SK-N-SH (cell line): ENCODE data around the gene ZBTB4. TPM values are rescaled to one million over a fixed set of nuclear protein-coding genes. Genes with fewer than 3 reads are reported as not detected.

Experiments used
- CTCF ChIA-PET: fragments of 300-600, 350-600 bp; formaldehyde crosslinking; extraction: SDS; loops from one replicate; lab custom pipeline; 2021; lab: Yijun Ruan, JAX
- POLR2A ChIA-PET: fragments of 350-600 bp; sonication (Branson Sonifier 250); formaldehyde crosslinking; extraction: SDS; loops from one replicate; lab custom pipeline; 2020; ENCODE audit warnings: antibody characterized with exemption, inconsistent platforms; lab: Yijun Ruan, JAX
- DNase-seq: peaks from one replicate; pipeline ENCODE4 v3.0.0; 2012
- H2AFZ ChIP-seq: fragments of 200-600 bp; sonication (generic); 2 replicates; pipeline ENCODE4 v1.8.1; 2016; ENCODE audit warnings: antibody characterized with exemption, mild to moderate bottlenecking, low read depth
- H3F3A ChIP-seq: fragments of 200-600 bp; sonication (generic); replicated peaks from 2 replicates; pipeline ENCODE3; 2016; ENCODE audit warnings: antibody characterized with exemption, mild to moderate bottlenecking; ENCODE audit not compliant: insufficient read depth
- H3K27ac ChIP-seq, 2 experiments: fragments of 200-500 bp in 1 of 2; fragments of 200-600 bp in 1 of 2; sonication (Bioruptor generic) in 1 of 2; sonication (generic), shearing (Covaris generic) in 1 of 2; 2 replicates each; pipeline versions ENCODE4 v1.5.1 to v1.6.1; 2014 to 2016; ENCODE audit warnings: low read depth in 2 of 2, inconsistent platforms in 1 of 2, low read length in 1 of 2, mild to moderate bottlenecking in 1 of 2, mixed read lengths in 1 of 2
- H3K27me3 ChIP-seq: fragments of 200-600 bp; sonication (generic), shearing (Covaris generic); 2 replicates; pipeline ENCODE4 v1.6.1; 2016; ENCODE audit warnings: mixed run types; ENCODE audit not compliant: insufficient read depth
- H3K36me3 ChIP-seq, 2 experiments: fragments of 200-500 bp in 1 of 2; fragments of 200-600 bp in 1 of 2; sonication (Bioruptor generic) in 1 of 2; sonication (generic) in 1 of 2; replicated peaks in 1 of 2; 2 replicates each; pipeline versions ENCODE3 to v1.5.1; 2014 to 2016; ENCODE audit warnings: low read length in 1 of 2, mild to moderate bottlenecking in 1 of 2; ENCODE audit not compliant: insufficient read depth in 2 of 2, control insufficient read depth in 1 of 2
- H3K4me1 ChIP-seq, 2 experiments: fragments of 200-500 bp in 1 of 2; fragments of 200-600 bp in 1 of 2; sonication (Bioruptor generic) in 1 of 2; sonication (generic), shearing (Covaris generic) in 1 of 2; 2 replicates each; pipeline versions ENCODE4 v1.5.1 to v1.6.1; 2014 to 2016; ENCODE audit warnings: low read depth in 1 of 2, low read length in 1 of 2, mixed run types in 1 of 2; ENCODE audit not compliant: insufficient read depth in 2 of 2, control insufficient read depth in 1 of 2
- H3K4me2 ChIP-seq: fragments of 200-600 bp; sonication (generic), shearing (Covaris generic); 2 replicates; pipeline ENCODE4 v1.6.1; 2017; ENCODE audit warnings: mixed run types
- H3K4me3 ChIP-seq, 2 experiments: fragments of 200-500 bp in 1 of 2; fragments of 200-600 bp in 1 of 2; sonication (Bioruptor generic) in 1 of 2; sonication (generic), shearing (Covaris generic) in 1 of 2; 2 replicates each; pipeline versions ENCODE4 v1.5.1 to v1.8.1; 2014 to 2016; ENCODE audit warnings: low read depth in 2 of 2, inconsistent platforms in 1 of 2, low read length in 1 of 2, mild to moderate bottlenecking in 1 of 2, mixed read lengths in 1 of 2, moderate library complexity in 1 of 2
- H3K79me2 ChIP-seq: fragments of 200-600 bp; sonication (generic); 2 replicates; pipeline ENCODE4 v1.8.1; 2017; ENCODE audit warnings: mild to moderate bottlenecking; ENCODE audit not compliant: insufficient read depth
- H3K9ac ChIP-seq: fragments of 200-600 bp; sonication (generic); 2 replicates; pipeline ENCODE4 v1.6.1; 2017; ENCODE audit warnings: mixed run types
- H3K9me2 ChIP-seq: fragments of 200-600 bp; sonication (generic); 2 replicates; pipeline ENCODE4 v1.6.1; 2017; ENCODE audit warnings: mixed run types
- H3K9me3 ChIP-seq: fragments of 200-600 bp; sonication (generic); 2 replicates; pipeline ENCODE4 v1.6.1; 2017; ENCODE audit warnings: mixed run types, mild to moderate bottlenecking, moderate library complexity
- H4K20me1 ChIP-seq: fragments of 200-600 bp; sonication (generic); 2 replicates; pipeline ENCODE4 v1.6.1; 2017; ENCODE audit warnings: mild to moderate bottlenecking, mixed run types; ENCODE audit not compliant: insufficient read depth
- CHD2 ChIP-seq: fragments of 150-350 bp; IDR thresholded peaks from 2 replicates; pipeline ENCODE4 v1.6.1; 2018; ENCODE audit warnings: low read length; ENCODE audit not compliant: partially characterized antibody
- FOSL2 ChIP-seq: IDR thresholded peaks from 2 replicates; pipeline ENCODE4 v1.4.0; 2012; ENCODE audit warnings: low read depth, mild to moderate bottlenecking, moderate library complexity, borderline replicate concordance
- FOXJ3 ChIP-seq: sonication (generic); formaldehyde crosslinking; IDR thresholded peaks from 2 replicates; pipeline ENCODE4 v1.5.1; 2020; ENCODE audit warnings: mild to moderate bottlenecking, missing genetic modification reagents
- FOXM1 ChIP-seq: IDR thresholded peaks from 2 replicates; pipeline ENCODE4 v1.4.0; 2012; ENCODE audit warnings: low read depth, mild to moderate bottlenecking
- GABPA ChIP-seq: IDR thresholded peaks from 2 replicates; pipeline ENCODE4 v1.4.0; 2012; ENCODE audit warnings: low read depth, mild to moderate bottlenecking
- GATA2 ChIP-seq: sonication (generic); formaldehyde crosslinking; IDR thresholded peaks from 2 replicates; pipeline ENCODE4 v1.5.0; 2020; ENCODE audit warnings: mild to moderate bottlenecking, missing genetic modification reagents
- MXI1 ChIP-seq: IDR thresholded peaks from 2 replicates; pipeline ENCODE4 v1.6.1; 2012; ENCODE audit warnings: mild to moderate bottlenecking, low read depth, low read length, improper control_type of control experiment
- NFIC ChIP-seq: IDR thresholded peaks from 2 replicates; pipeline ENCODE4 v1.4.0; 2012; ENCODE audit warnings: borderline replicate concordance
- POLR2AphosphoS5 ChIP-seq: IDR thresholded peaks from 2 replicates; pipeline ENCODE4 v1.6.1; 2012; ENCODE audit warnings: low read depth, low read length
- RCOR1 ChIP-seq: fragments of 150-350 bp; IDR thresholded peaks from 2 replicates; pipeline ENCODE4 v1.6.1; 2017; ENCODE audit warnings: antibody characterized with exemption, low read length
- RFX5 ChIP-seq: IDR thresholded peaks from 2 replicates; pipeline ENCODE4 v1.6.1; 2012; ENCODE audit warnings: mild to moderate bottlenecking, improper control_type of control experiment, low read length
- SIN3A ChIP-seq: IDR thresholded peaks from 2 replicates; pipeline ENCODE4 v1.6.1; 2012; ENCODE audit warnings: low read depth, mild to moderate bottlenecking, low read length, moderate library complexity, borderline replicate concordance
- TAF1 ChIP-seq: IDR thresholded peaks from 2 replicates; pipeline ENCODE4 v1.6.1; 2012; ENCODE audit warnings: low read depth, mild to moderate bottlenecking, low read length, moderate library complexity, borderline replicate concordance
- TCF12 ChIP-seq: IDR thresholded peaks from 2 replicates; pipeline ENCODE4 v1.4.0; 2012
- TEAD4 ChIP-seq: IDR thresholded peaks from 2 replicates; pipeline ENCODE4 v1.4.0; 2012; ENCODE audit warnings: mild to moderate bottlenecking, borderline replicate concordance; ENCODE audit not compliant: insufficient read depth
- WGBS: methylation state at CpG from one replicate; pipeline ENCODE4 v1.1.6; 2017; ENCODE audit warnings: low lambda C conversion rate; 5-methylcytosine and 5-hydroxymethylcytosine counted together
- polyA plus RNA-seq, 3 experiments: library from polyadenylated mRNA; depleted of rRNA; stranded (reverse); fragments of >200 nt; gene quantifications; 2 replicates each; pipeline ENCODE4 v1.2.3, GENCODE V29; 2012
- TF ChIP-seq, protein P1 (sequence below): IDR thresholded peaks from 2 replicates; pipeline ENCODE4 v1.4.0; 2012; ENCODE audit warnings: low read depth, borderline replicate concordance
- TF ChIP-seq, protein P2 (sequence below): IDR thresholded peaks from 2 replicates; pipeline ENCODE4; 2012
- TF ChIP-seq, protein P3 (sequence below): fragments of 150-350 bp; IDR thresholded peaks from 2 replicates; pipeline ENCODE4 v1.6.1; 2016; ENCODE audit warnings: mild to moderate bottlenecking, low read depth, low read length
- TF ChIP-seq, protein P4 (sequence below): fragments of 150-350 bp; IDR thresholded peaks from 2 replicates; pipeline ENCODE4 v1.6.1; 2017; ENCODE audit warnings: antibody characterized with exemption, low read length, low read depth, borderline replicate concordance

Gene ZBTB4
- polyA plus RNA-seq, 1 of the 3 experiments (the other 2 are of a cell fraction) = 12.8 TPM

DNA sequence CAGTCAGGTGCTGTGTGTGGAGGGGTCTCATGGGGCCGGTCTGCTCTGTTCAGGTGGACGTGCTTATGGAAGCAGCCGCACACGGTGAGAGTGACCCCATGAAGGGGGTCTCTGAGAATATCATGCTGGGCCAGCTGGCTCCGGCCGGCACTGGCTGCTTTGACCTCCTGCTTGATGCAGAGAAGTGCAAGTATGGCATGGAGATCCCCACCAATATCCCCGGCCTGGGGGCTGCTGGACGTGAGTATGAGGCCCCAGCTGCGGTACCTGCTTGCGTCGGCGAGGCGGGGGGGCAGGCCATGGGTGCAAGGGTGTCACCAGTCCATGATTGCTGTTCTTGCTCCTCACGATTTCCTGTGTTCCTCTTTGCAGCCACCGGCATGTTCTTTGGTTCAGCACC lies 32.7 kb upstream of the ZBTB4 start:
- Histone ChIP-seq H3K79me2 (no peaks in the 10 kb centered on the region), H3K27ac (no peak overlapping the region), H3K4me1 (no peaks in the 10 kb centered on the region), H3K27me3 (no peaks in the 10 kb centered on the region), H3K9me3 (no peaks in the 10 kb centered on the region)
- TF ChIP-seq, protein P1, sequence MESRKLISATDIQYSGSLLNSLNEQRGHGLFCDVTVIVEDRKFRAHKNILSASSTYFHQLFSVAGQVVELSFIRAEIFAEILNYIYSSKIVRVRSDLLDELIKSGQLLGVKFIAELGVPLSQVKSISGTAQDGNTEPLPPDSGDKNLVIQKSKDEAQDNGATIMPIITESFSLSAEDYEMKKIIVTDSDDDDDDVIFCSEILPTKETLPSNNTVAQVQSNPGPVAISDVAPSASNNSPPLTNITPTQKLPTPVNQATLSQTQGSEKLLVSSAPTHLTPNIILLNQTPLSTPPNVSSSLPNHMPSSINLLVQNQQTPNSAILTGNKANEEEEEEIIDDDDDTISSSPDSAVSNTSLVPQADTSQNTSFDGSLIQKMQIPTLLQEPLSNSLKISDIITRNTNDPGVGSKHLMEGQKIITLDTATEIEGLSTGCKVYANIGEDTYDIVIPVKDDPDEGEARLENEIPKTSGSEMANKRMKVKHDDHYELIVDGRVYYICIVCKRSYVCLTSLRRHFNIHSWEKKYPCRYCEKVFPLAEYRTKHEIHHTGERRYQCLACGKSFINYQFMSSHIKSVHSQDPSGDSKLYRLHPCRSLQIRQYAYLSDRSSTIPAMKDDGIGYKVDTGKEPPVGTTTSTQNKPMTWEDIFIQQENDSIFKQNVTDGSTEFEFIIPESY = no peak
- TF ChIP-seq RCOR1 (no peak), TCF12 (no peak), CHD2 (no peak)
- TF ChIP-seq, all 33 proteins: peak for 0
- Histone ChIP-seq H3K9me2 (no peaks in the 10 kb centered on the region), H4K20me1 (no peaks in the 10 kb centered on the region), H3K4me3 (no peak overlapping the region), H3K4me2 (no peak overlapping the region), H3F3A (peaks cover 25% of the 10 kb centered on the region), H3K36me3 (peaks cover 23 to 44% of the 10 kb centered on the region in 2 experiments), H2AFZ (no peak overlapping the region), H3K9ac (no peak overlapping the region)
- ChIA-PET CTCF (interaction anchor here (11.6 kb wide), 1 partner anchor 46 kb away, joined by 236 read pairs; the partner anchor contains the start of genes SENP3 and TNFSF13), POLR2A (no interaction called here)
- no peak for DNase-seq
- WGBS = 95% methylated on average over 8 of the region's 15 CpGs

DNA sequence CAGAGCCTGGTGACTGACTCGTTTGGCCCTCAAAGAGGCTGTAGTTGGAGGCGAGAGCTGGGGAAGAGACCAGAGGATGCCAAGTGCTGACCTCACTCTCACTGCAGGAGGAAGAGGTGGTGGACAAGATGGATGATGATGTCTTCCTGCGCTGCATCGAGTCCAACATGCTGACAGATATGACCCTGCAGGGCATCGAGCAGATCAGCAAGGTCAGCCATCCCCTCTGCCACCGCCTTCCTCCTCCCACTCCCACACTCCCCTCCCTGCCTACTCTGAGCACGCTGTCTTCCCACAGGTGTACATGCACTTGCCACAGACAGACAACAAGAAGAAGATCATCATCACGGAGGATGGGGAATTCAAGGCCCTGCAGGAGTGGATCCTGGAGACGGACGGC lies 31.7 kb upstream of the ZBTB4 start:
- Histone ChIP-seq H3K27me3 (no peaks in the 10 kb centered on the region), H3K9me2 (no peaks in the 10 kb centered on the region), H3K9me3 (no peaks in the 10 kb centered on the region), H3K4me3 (no peak overlapping the region), H3K4me2 (no peak overlapping the region), H4K20me1 (no peaks in the 10 kb centered on the region), H3K36me3 (peaks cover 32 to 47% of the 10 kb centered on the region in 2 experiments), H3K4me1 (no peaks in the 10 kb centered on the region), H3K79me2 (no peaks in the 10 kb centered on the region), H3F3A (peaks cover 25% of the 10 kb centered on the region), H2AFZ (no peak overlapping the region), H3K9ac (no peak overlapping the region), H3K27ac (no peak overlapping the region)
- WGBS = 80% methylated on average over 10 of the region's 10 CpGs
- POLR2A ChIA-PET = no interaction called here
- DNase-seq = no peak
- CTCF ChIA-PET = interaction anchor here (1.0 to 11.6 kb wide), 2 partner anchors 47 to 155 kb away, joined by 3 to 236 read pairs; partner anchors contain the start of genes SENP3 and TNFSF13
- TF ChIP-seq, protein P2, sequence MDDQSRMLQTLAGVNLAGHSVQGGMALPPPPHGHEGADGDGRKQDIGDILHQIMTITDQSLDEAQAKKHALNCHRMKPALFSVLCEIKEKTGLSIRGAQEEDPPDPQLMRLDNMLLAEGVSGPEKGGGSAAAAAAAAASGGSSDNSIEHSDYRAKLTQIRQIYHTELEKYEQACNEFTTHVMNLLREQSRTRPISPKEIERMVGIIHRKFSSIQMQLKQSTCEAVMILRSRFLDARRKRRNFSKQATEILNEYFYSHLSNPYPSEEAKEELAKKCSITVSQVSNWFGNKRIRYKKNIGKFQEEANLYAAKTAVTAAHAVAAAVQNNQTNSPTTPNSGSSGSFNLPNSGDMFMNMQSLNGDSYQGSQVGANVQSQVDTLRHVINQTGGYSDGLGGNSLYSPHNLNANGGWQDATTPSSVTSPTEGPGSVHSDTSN = no peak
- TF ChIP-seq, protein P3, sequence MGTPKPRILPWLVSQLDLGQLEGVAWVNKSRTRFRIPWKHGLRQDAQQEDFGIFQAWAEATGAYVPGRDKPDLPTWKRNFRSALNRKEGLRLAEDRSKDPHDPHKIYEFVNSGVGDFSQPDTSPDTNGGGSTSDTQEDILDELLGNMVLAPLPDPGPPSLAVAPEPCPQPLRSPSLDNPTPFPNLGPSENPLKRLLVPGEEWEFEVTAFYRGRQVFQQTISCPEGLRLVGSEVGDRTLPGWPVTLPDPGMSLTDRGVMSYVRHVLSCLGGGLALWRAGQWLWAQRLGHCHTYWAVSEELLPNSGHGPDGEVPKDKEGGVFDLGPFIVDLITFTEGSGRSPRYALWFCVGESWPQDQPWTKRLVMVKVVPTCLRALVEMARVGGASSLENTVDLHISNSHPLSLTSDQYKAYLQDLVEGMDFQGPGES = no peak
- no peak for TF ChIP-seq POLR2AphosphoS5
- no peak for TF ChIP-seq FOXM1
- TF ChIP-seq SIN3A = no peak
- no peak for TF ChIP-seq TAF1
- TF ChIP-seq GABPA = no peak
- TF ChIP-seq GATA2 = no peak
- no peak for TF ChIP-seq NFIC
- TF ChIP-seq FOXJ3 = no peak
- no peak for TF ChIP-seq CHD2
- no peak for TF ChIP-seq MXI1
- TF ChIP-seq TEAD4 = no peak
- TF ChIP-seq, protein P1 = no peak
- no peak for TF ChIP-seq RFX5
- TF ChIP-seq, protein P4, sequence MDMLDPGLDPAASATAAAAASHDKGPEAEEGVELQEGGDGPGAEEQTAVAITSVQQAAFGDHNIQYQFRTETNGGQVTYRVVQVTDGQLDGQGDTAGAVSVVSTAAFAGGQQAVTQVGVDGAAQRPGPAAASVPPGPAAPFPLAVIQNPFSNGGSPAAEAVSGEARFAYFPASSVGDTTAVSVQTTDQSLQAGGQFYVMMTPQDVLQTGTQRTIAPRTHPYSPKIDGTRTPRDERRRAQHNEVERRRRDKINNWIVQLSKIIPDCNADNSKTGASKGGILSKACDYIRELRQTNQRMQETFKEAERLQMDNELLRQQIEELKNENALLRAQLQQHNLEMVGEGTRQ = no peak
- no peak for TF ChIP-seq TCF12
- TF ChIP-seq FOSL2 = no peak
